Activated CD8-positive, alpha-beta T cell treated with anti-CD3 and anti-CD28 coated beads for 36 hours (primary cell): Measurements from ENCODE around the gene FOSB. TPM values are rescaled to one million over a fixed set of nuclear protein-coding genes. Genes with fewer than 3 reads are reported as not detected.

Experiments
- ATAC-seq: fragments of 200-7000 bp; cut with Tn5 transposase; one replicate; pipeline ENCODE4 v1.10.0; 2021; ENCODE audit warnings: mild to moderate bottlenecking, moderate library complexity
- CTCF ChIA-PET: fragments of 350-600 bp; sonication (Branson Sonifier 250); formaldehyde crosslinking; loops from one replicate; lab custom pipeline; 2021; ENCODE audit warnings: antibody characterized with exemption; lab: Charles Lee
- POLR2A ChIA-PET: fragments of 350-600 bp; sonication (Branson Sonifier 250); formaldehyde crosslinking; loops from one replicate; lab custom pipeline; 2021; ENCODE audit warnings: antibody characterized with exemption; lab: Charles Lee
- DNase-seq: peaks from one replicate; pipeline ENCODE4 v3.0.0-alpha.2; 2020
- H3K27ac Mint-ChIP-seq: one replicate; pipeline ENCODE4 v1.8.0; 2021; ENCODE audit warnings: mild to moderate bottlenecking, mixed read lengths
- H3K27me3 Mint-ChIP-seq: one replicate; pipeline ENCODE4 v1.8.0; 2021; ENCODE audit warnings: mixed read lengths
- H3K36me3 Mint-ChIP-seq: one replicate; pipeline ENCODE4 v1.8.0; 2021; ENCODE audit warnings: low read depth, mixed read lengths
- H3K4me1 Mint-ChIP-seq: one replicate; pipeline ENCODE4 v1.8.0; 2021; ENCODE audit warnings: low read depth, mixed read lengths
- H3K4me3 Mint-ChIP-seq: one replicate; pipeline ENCODE4 v1.8.0; 2021; ENCODE audit warnings: mild to moderate bottlenecking, moderate library complexity, mixed read lengths
- H3K9me3 Mint-ChIP-seq: one replicate; pipeline ENCODE4 v1.8.0; 2021; ENCODE audit warnings: mixed read lengths
- intact Hi-C: fragments of 100-400 bp; cut with micrococcal nuclease; formaldehyde crosslinking; loops from one replicate; pipeline ENCODE4 v1.10.0; 2022
- total RNA-seq, 2 experiments: library from RNA; stranded (reverse); gene quantifications; one replicate each; pipeline ENCODE4 v1.2.3, GENCODE V29; 2021
- TF ChIP-seq, protein P1 (sequence below): fragments of 200-600 bp; IDR thresholded peaks from one replicate; pipeline ENCODE4 v1.8.0; 2022; ENCODE audit warnings: antibody characterized with exemption, mild to moderate bottlenecking

FOSB gene
- total RNA-seq, 2 experiments from 2014 or later, result 70.0 to 71.2 TPM

DNA sequence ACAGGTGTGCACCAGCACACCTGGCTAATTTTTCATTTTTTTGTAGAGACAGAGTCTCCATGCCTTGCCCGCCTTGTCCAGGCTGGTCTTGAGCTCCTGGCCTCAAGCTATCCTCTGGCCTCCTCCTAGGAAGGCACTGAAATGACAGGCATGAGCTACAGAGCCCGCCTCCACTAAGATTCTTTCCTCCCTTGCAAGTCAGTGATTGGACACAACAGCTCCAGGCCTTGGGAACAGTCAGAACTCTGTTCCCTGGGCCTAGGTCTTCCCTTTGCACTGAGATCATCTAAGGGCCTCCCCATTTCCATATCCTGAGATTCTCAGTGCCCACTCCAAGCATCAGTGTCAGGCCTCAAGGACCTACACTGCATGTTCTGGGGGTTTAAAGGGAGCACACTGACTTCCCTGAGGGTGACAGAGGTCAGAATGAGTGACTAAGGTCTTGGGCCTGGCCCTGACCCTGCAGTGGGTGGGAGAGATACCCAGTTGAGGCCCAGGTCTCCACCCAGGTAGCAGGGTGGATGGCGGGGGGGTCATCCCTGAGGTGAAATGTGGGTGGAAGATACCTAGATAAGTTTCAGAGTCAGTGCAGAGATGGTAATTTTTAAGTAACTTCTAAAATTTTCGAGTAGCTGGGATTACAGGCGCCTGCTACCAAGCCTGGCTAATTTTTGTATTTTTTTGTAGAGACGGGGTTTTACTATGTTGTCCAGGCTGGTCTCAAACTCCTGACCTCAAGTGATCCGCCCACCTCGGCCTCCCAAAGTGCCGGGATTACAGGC, 26.7 kb upstream of the FOSB start:
- Mint-ChIP-seq H3K36me3 (peaks cover under 1% of the 10 kb centered on the region), H3K27me3 (no peaks in the 10 kb centered on the region), H3K4me3 (peak overlapping the region; percentile 46), H3K9me3 (no peaks in the 10 kb centered on the region), H3K27ac (peak overlapping the region; percentile 13), H3K4me1 (peaks cover 39% of the 10 kb centered on the region)
- TF ChIP-seq, protein P1, sequence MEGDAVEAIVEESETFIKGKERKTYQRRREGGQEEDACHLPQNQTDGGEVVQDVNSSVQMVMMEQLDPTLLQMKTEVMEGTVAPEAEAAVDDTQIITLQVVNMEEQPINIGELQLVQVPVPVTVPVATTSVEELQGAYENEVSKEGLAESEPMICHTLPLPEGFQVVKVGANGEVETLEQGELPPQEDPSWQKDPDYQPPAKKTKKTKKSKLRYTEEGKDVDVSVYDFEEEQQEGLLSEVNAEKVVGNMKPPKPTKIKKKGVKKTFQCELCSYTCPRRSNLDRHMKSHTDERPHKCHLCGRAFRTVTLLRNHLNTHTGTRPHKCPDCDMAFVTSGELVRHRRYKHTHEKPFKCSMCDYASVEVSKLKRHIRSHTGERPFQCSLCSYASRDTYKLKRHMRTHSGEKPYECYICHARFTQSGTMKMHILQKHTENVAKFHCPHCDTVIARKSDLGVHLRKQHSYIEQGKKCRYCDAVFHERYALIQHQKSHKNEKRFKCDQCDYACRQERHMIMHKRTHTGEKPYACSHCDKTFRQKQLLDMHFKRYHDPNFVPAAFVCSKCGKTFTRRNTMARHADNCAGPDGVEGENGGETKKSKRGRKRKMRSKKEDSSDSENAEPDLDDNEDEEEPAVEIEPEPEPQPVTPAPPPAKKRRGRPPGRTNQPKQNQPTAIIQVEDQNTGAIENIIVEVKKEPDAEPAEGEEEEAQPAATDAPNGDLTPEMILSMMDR, result no peak
- CTCF ChIA-PET, result interaction anchor here (0.9 to 7.6 kb wide), 7 partner anchors 12 to 252 kb away, joined by 3 to 270 read pairs (median 20); partner anchors contain the start of gene QPCTL
- ATAC-seq, result no peak
- POLR2A ChIA-PET, result interaction anchor here (2.1 to 3.2 kb wide), 4 partner anchors 28 to 201 kb away, joined by 8 to 28 read pairs (median 12); partner anchors contain the start of gene FOSB
- intact Hi-C loops, result no loop called here
- no peak for DNase-seq

DNA sequence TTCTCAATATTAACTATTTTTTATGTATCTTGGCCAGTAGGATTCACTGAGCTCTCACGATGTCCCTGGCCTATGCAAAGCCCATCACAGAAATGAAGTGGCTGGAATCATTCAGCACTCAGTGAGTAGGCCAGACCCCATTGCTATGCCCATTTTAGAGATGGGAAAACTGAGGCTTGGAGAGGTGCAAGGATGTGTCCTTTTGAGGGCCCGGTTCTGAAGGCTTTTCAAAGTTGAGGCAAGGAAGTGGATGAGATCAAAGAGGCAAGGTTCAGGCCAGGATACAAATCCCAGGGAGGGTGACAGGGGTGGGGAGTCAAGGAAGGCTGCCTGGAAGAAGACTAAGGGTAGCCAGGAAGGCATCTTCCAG, 25.4 kb upstream of the FOSB start:
- TF ChIP-seq, protein P1, result no peak
- H3K27ac Mint-ChIP-seq, result no peak overlapping the region
- H3K9me3 Mint-ChIP-seq, result no peaks in the 10 kb centered on the region
- ATAC-seq (no peak), DNase-seq (no peak)
- no peaks in the 10 kb centered on the region for H3K27me3 Mint-ChIP-seq
- CTCF ChIA-PET, result interaction anchor here (7.6 kb wide), 1 partner anchor 37 kb away, joined by 270 read pairs; no protein-coding TSS in a partner anchor
- peaks cover 5% of the 10 kb centered on the region for H3K36me3 Mint-ChIP-seq
- intact Hi-C loops, result no loop called here
- H3K4me3 Mint-ChIP-seq, result no peak overlapping the region
- H3K4me1 Mint-ChIP-seq, result peaks cover 43% of the 10 kb centered on the region
- POLR2A ChIA-PET, result interaction anchor here (3.0 kb wide), 1 partner anchor 27 kb away, joined by 9 read pairs; the partner anchor contains the start of gene FOSB

DNA sequence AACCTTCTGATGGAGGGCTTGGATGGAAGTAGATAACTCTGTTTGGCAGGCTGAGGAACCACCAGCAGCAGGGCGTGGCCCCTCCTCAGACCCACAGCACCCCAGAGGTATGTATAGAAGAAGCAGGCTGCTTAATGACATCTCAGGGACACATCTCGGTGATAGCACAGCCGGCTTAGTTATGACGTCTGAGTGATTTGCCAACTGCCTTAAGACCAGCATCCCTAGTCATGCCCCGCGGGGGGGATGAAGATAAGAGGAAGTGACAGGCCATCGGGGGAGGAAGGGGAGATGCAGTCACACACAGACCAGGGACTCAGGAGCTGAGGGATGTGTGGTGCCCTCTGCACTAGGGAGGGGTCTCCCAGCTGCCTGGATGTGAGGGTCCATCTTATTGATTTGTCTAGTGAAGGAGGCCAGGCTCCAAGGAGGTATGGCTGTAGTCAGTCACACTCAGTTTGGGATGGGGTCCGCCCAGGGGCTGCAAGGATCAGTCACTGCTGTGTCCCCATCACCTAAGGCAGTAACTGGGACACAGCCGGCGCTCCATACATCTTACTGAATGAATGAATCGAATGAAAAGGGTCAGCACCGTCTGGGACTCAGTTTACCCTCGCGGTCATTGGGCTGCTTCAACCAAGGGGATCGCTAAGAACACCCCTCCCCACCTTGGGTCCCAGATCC, 24.9 kb upstream of the FOSB start:
- no peaks in the 10 kb centered on the region for H3K9me3 Mint-ChIP-seq
- TF ChIP-seq, protein P1, result no peak
- peak; percentile 68 for DNase-seq
- H3K27ac Mint-ChIP-seq, result peak overlapping the region; percentile 47
- ChIA-PET POLR2A (interaction anchor here (0.7 to 3.0 kb wide), 2 partner anchors 26 to 354 kb away, joined by 3 to 9 read pairs; partner anchors contain the start of gene FOSB), CTCF (interaction anchor here (7.6 kb wide), 1 partner anchor 36 kb away, joined by 270 read pairs; no protein-coding TSS in a partner anchor)
- ATAC-seq, result peak; percentile 17
- no peaks in the 10 kb centered on the region for H3K27me3 Mint-ChIP-seq
- intact Hi-C loops, result no loop called here
- peak overlapping the region; percentile 73 for H3K4me3 Mint-ChIP-seq
- H3K4me1 Mint-ChIP-seq, result peaks cover 45% of the 10 kb centered on the region
- peaks cover 5% of the 10 kb centered on the region for H3K36me3 Mint-ChIP-seq

DNA sequence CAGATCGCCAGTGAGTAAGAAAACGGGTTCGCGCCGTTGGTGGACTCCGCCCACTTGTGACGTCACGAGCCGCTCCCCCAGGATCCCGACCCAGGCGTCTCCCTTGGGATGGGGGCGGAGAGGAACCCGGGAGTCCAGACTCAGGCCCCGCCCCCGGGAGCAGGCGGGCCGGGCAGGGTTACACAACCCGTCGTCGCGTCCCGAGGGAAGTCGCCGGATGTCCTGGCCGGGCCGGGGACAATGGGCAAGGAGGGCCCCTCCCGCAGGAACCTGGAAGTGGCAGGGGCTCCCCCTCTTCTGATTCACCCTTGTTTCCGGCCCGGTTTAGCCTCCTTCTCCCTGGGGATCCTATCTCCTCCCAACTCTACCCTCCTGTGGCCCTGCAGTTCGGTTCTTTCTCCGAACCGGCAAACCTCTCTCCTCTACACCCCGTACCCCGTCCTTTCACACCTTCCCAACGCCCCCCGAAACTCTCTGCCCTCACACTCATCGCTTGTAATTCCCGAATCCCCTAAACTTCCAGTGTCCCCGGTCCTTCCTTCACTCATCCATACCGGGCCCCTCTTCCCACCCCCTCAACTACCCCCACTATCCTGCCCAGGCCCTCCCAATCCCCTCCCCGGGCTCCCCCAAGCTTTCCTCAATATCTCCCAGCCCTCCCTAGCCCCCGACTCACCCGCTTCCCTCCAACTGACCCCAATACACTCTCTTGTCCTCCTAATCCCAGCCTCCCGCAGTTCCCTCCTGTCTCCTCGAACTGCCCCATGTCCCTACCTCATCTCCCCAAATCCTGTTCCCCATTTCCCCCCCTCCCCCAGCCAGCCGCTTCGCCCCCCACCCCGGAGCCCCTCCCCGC, 24.1 kb upstream of the FOSB start:
- Mint-ChIP-seq H3K4me1 (peaks cover 46% of the 10 kb centered on the region), H3K36me3 (peaks cover 5% of the 10 kb centered on the region), H3K27me3 (no peaks in the 10 kb centered on the region), H3K27ac (peak overlapping the region; percentile 83), H3K9me3 (no peaks in the 10 kb centered on the region), H3K4me3 (peak overlapping the region; percentile 73)
- intact Hi-C loops, result no loop called here
- POLR2A ChIA-PET, result interaction anchor here (0.7 to 3.0 kb wide), 2 partner anchors 25 to 354 kb away, joined by 3 to 9 read pairs; partner anchors contain the start of gene FOSB
- TF ChIP-seq, protein P1, result no peak
- peak; percentile 70 for DNase-seq
- peak; percentile 23 for ATAC-seq
- CTCF ChIA-PET, result interaction anchor here (7.6 kb wide), 1 partner anchor 35 kb away, joined by 270 read pairs; no protein-coding TSS in a partner anchor
